GM04503 (cell line): Measurements from ENCODE around the gene STYX.

ENCODE experiments used
- DNase-seq: peaks from one replicate; pipeline ENCODE4 v3.0.0-alpha.2; 2012; ENCODE audit warnings: low read depth

The STYX gene

DNA sequence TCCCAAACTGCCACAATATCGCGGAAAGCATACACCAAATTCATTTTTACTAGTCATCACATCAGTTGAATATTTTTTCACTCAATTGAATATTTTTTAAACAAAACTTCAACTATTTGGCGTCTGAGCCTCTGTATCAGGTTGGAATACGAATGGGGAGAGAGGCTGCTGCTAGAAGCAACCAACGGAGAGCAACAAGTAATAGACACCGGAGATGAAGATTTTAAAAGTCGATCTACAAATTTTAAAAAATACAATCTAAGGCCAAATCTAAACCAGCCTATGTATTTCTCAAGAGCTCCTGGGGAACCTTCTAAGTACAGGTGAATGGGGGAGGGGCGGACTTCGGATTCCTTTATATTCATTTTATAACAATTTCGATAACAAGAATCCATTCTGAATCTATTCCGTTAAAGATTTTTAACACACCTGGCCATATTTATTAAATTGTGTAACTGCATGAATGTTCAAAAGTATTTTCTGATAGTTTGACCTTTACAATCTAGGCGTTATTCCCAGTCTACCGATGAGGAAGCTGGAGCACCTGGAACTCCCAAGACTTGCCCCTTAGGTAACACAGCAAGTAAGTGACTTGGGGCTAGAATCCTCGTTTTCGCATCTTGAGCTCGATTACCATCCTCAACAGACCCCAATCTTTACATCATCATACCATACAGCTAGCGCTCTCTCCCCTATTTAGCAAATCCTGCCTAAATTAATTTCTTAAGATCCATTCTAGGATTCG is 60.2 kb downstream of the STYX start:
- no peak for DNase-seq

DNA sequence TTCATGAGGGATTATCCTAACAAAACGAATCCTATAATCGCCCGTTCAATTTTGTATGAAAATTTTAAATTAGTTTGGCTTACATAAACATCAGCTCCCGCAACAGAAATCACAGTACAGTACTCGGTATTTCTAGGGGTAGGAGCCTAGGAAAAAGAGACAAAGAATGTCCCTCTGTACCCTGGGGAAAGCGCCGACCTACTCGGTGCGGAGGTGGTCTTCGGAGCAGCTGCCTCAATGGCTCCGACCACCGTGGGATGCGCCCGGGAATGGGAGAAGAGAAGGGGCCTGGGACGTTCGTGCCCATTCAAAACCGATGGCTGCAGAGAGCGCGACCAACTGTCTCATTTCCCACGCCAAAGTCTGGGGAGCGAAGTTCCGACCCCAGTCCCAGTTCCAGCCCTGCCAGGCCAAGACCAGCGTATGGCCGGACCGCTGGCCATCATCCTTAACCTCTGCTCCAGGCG is 60.8 kb downstream of the STYX start:
- DNase-seq, result no peak

DNA sequence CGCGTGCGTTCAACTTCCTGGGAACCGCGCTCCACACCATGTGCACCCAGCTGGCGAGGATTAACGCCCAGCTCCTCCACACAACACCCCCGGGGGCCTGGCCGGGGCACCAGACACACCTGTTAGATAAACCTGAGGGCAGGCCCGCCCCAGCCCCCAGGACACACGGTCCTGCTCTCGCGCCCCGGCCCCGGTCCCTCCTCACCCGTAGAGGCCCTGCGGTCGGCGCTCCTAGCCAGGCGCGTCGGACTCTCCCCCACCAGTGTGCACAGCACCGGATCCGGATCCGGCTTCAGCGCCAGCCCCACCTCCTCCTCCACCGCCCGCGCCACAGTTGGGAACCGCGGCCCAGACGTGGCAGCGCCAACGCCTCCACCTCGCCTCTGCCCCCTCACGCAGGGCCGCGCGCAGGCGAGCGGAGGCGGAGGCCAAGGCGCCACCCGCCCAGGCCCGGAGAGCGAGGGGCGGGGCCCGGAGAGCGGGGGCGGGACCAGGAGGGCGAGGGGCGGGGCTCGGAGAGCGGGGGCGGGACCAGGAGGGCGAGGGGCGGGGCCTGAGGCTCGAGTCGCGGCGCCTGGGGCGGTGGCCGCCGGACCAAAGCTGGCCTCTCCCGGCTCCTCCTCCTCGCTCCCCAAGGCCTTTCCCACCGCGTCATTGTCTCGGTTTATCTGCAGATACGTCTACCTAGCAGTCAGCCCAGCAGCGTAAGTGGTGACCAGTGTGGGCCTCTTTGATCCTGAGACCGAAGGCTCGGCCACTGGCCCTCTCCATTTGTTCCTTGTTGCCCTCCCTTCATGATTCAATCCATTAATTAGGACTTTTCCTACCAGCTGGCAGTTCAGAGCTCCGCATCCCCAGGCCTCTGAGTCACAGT is 61.5 kb downstream of the STYX start, which contains the start of gene GNPNAT1:
Gene GNPNAT1 (minus strand): TSS at position 385 of the 874 bp plus-strand sequence. CDS start 6,957 bp downstream, outside the sequence.
- DNase-seq, result peak; percentile 80

DNA sequence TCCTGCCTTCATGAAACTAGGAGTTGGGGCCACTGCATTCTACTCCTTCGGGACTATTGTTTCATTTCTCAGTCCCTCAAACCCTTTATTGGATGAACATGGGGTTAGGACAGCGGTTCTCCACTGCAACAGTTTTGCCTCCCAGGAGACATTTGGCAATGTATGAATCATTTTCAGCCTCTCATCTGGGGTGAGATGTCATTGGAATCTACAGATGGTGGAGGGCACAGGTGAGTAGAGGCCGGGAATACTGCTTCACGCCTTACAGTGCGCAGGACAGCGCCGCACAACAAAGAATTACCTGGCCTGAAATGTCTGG is 62.1 kb downstream of the STYX start:
- DNase-seq, result no peak

DNA sequence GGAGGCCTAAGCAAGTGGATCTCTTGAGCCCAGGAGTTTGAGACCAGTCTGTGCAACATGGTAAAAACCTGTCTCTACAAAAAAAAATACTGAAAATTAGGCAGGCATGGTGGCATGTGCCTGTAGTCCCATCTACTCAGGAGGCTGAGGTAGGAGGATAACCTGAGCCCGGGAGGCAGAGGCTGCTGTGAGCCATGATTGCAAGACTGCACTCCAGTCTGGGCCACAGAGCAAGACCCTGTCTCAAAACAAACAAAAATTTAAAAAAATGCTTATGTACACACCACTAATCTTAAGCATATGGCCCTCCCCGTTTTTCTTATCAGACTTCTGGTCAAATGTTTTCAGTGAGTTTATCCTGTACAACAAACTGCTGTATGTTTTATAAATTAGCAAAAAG is 63.1 kb downstream of the STYX start:
- DNase-seq, result no peak

DNA sequence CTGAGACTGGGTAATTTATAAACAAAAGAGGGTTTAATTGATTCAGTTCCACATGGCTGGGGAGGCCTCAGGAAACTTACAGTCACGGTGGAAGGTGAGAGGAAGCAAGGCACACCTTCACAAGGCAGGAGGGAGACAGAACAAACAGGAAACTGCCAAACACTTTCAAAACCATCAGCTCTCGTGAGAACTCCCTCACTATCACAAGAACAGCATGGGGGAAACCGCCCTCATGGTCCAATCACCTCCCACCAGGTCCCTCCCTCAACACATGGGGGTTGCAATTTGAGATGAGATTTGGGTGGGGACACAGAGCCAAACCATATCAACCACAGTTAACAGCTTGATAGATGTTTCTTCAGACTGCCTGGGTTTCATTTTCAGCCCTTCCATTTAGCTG is 67.7 kb downstream of the STYX start:
- no peak for DNase-seq

DNA sequence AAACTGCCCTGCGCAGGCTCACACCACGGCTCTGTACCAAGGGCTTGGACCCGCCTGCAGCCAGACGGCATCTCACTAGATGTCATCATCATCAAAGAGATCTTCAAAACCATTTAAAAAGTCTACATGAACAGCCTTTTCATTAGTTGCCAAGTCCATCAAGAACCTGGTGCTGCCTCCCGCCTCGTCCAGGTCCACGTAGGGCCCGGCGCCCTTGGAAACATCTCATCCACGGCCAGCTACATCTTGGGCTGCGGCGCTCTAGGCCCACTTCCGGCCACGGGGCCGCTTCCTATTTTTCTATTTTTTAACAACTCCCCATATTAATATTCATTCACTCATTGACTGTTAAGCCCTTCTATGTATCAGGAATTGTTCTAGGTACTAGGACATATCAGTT is 68.9 kb downstream of the STYX start:
- no peak for DNase-seq

GRCh38 chr14:52801014-52801712 is 71.2 kb downstream of the STYX start:
- DNase-seq, result peak; percentile 71

- DNase-seq, result peak; percentile 28
Measured at GRCh38 chr14:52802597-52802996, 72.6 kb downstream of the STYX start.

DNA sequence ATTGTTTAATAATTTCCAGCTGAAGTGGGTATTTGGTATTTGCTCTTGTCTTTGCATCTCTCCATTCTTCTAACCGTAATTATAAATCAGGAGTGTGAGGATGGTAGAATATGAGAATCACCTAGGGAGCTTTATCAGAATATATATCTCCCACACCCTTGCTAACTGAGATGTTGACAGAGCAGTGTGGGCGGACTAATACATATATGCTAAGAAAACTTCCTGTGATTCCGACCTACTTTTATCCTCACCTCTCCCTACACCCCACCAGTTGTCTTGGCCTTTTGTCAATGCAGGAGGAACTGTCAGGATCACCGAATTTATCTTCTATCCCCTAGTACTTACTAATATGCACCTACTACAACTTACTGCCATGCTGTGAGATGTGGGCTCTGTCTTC is 76.1 kb downstream of the STYX start:
- DNase-seq, result no peak

DNA sequence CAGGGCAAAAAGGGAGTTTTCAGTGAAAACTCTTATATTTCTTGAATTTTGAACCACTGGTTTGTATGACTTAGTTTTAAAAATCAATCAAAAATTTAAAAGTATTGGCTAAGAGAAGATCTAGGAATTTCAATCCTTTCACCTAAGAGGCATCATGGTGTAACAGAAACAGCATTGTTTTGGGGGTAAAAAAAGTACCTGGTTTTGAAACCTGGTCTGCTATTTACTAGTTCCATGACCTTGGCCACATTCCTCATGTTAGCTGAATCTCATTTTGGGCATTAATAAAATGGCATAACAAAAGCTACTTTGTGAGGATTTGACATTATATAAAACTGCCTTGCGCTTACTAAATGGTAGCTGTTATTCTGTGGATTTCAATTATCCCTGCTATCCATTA is 78.1 kb downstream of the STYX start:
- DNase-seq, result no peak

DNA sequence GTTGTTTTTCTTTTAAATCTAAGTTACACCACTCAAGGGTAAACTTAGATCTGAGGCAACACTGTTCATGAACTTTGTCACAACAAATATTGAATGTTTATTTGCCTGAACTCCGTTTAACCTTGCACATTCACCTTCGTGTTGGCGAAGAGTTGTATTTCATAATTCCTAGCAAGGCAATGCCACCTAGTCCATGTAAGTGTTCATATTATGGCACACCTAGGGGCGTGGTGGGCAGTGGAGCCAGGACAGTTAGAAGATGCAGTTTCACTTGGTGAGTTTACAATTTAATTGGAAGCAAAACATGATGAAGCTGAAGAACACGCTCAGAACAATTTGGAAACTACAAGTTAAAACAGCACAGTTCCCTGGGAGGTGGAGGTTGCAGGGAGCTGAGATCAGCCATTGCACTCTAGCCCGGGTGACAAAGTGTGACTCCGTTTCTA is 91.9 kb downstream of the STYX start:
- no peak for DNase-seq

DNA sequence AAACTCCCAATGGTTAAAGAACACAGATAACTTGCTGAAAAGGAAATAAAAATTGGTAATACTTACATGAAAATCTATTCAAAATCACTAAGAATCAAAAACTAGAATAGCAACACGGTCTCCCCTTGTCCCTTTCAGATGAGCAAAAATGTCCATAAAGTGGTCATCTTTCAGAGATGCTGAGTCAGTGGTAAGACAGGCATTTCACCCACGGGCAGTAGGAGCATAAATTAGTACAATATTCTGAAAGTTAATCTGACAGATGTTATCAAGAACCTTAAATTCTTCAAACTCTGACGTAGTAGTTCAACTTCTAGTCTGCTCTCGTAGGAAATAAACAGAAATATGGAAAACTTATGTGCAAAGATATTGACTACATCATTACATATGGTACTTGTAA is 94.5 kb downstream of the STYX start:
- no peak for DNase-seq
